Psoas muscle (tissue), 8 donors: Measurements from ENCODE around the gene ACER3. TPM values are rescaled to one million over a fixed set of nuclear protein-coding genes. Genes with fewer than 3 reads are reported as not detected.

Source experiments
- ATAC-seq, 4 donors: fragments of 200-7000 bp; cut with Tn5 transposase; one replicate each; pipeline ENCODE4 v1.9.1; 2020; ENCODE audit warnings: moderate library complexity in 3 of 4, mild to moderate bottlenecking in 2 of 4
- DNase-seq, 2 donors: peaks; one replicate each; pipeline ENCODE4 v3.0.0-alpha.2; 2020
- H3K27ac ChIP-seq: fragments of 200-600 bp; one replicate; pipeline ENCODE4 v1.8.0; 2022
- H3K27me3 ChIP-seq, 3 donors: fragments of 200-600 bp in 1 of 3; one replicate each; pipeline versions ENCODE4 v1.6.1 to v1.8.0; 2013 to 2022; ENCODE audit warnings: low read length in 2 of 3, mild to moderate bottlenecking in 2 of 3, moderate library complexity in 1 of 3; ENCODE audit not compliant: insufficient read depth in 3 of 3
- H3K36me3 ChIP-seq, 2 donors: fragments of 200-600 bp in 1 of 2; one replicate each; pipeline versions ENCODE4 v1.6.1 to v1.8.0; 2013 to 2022; ENCODE audit warnings: low read depth in 1 of 2, mild to moderate bottlenecking in 1 of 2, moderate library complexity in 1 of 2; ENCODE audit not compliant: insufficient read depth in 1 of 2
- H3K4me1 ChIP-seq: fragments of 200-600 bp; one replicate; pipeline ENCODE4 v1.8.0; 2022
- H3K4me3 ChIP-seq: fragments of 200-600 bp; one replicate; pipeline ENCODE4 v1.8.0; 2022; ENCODE audit warnings: mild to moderate bottlenecking
- H3K9me3 ChIP-seq: fragments of 200-600 bp; one replicate; pipeline ENCODE4 v1.8.0; 2022
- CTCF ChIP-seq: fragments of 200-600 bp; IDR thresholded peaks from one replicate; pipeline ENCODE4 v1.8.0; 2022; ENCODE audit warnings: antibody characterized with exemption
- WGBS, 3 donors: extraction: QIAGEN DNeasy Blood & Tissue Kit; methylation state at CpG; one replicate each; pipeline versions ENCODE4 v1.1.6 to v1.1.7; 2013; 5-methylcytosine and 5-hydroxymethylcytosine counted together
- intact Hi-C, 2 donors: fragments of 100-400 bp; cut with DNase I; formaldehyde crosslinking; loops; one replicate each; pipeline versions ENCODE4 v1.11.0 to v1.14.2; 2022
- polyA plus RNA-seq, 3 donors: library from polyadenylated mRNA; stranded (reverse); fragments of 200-250 nt; gene quantifications; one replicate each; pipeline ENCODE4 v1.2.3, GENCODE V29; 2013
- total RNA-seq, 4 donors: library from RNA; stranded (reverse); fragmentation: NEBNext Ultra II Directional in 2 of 4; extraction: Animal tissue kit (Norgen Biotek cat#: 25700) in 2 of 4; gene quantifications; one replicate each; pipeline versions ENCODE4 v1.2.1 to v1.2.4, GENCODE V29; 2021 to 2023
- donor health status: healthy with polysubstance abuse.
- donor health status: DM: no; HTN: no; CAD: no; lungs with moderate emphysema.
- donor health status: Bipolar disorder and iron deficiency.
- donor health status: healthy.
- donor health status: DM: yes; HTN: yes; CAD: no.
- donor health status: DM: no; HTN: no; CAD: no.
- donor health status: DM: no; HTN: no; CAD: no.
- donor health status: DM: yes; HTN: yes; CAD: no.

The ACER3 gene
- total and polyA plus RNA-seq, 7 donors: 0.76 to 6.3 (median 3.4) TPM

GRCh38 chr11:76836613-76837291 is 24.0 kb upstream of the ACER3 start:
- Histone ChIP-seq H3K27ac (no peak overlapping the region), H3K9me3 (no peaks in the 10 kb centered on the region), H3K4me1 (peaks cover 5% of the 10 kb centered on the region), H3K27me3 (peaks cover 0 to 2% (median 0%) of the 10 kb centered on the region in 3 donors), H3K36me3 (no peaks in the 10 kb centered on the region), H3K4me3 (no peak overlapping the region)
- DNase-seq: no peak
- no peak for TF ChIP-seq CTCF
- 56 to 67% (median 61%) methylated on average over 11 of the region's 11 CpGs for WGBS, 3 donors
- intact Hi-C loops: no loop called here
- no peak for ATAC-seq

DNA sequence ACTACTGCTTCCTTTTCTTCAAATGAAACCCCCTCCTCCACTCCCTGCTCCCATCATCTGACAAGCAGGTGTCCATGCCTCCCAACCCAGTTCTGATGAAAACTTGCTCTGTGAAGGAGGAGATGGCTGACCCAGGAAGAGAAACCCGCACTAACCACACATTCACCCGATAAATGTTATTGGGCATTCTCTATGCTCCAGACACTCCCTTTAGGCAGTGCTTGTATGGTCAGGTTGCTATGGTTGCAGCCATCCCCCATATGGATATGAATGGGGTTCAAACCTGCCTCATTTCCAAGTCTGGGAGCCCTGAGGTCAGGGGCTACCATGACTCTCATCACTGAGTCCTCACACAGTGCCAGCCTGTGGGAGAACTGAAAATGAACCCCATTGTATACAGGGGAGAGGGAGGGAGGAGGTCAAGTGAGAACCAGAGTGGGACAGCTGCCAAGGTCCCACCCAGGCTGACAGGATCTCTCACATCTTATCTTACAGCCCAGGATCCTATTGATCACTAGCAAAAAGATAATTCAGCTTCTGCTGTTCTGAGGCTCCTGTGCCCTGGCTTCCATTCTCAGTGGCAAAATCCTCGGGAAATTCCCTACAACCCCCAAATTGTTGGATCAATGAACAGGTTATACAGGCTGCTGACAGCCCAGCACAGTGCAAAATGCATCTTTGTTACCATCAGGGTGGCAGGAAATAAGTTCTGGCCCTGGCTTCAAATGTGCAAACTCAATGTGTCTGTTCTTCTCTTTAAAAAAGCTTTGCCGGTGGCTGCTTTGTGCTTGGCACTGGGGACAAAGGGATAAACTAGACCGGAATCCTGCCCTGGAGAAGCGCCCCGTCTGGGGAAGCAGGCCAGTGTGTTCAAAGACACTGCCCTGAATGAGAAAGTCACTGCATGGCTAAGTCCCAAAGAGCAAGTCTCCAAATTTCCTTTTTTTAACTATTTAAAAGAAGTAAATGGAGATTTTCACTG is 22.7 kb upstream of the ACER3 start:
- H3K27ac ChIP-seq: no peak overlapping the region
- 36 to 38% (median 36%) methylated on average over 7 of the region's 7 CpGs for WGBS, 3 donors

DNA sequence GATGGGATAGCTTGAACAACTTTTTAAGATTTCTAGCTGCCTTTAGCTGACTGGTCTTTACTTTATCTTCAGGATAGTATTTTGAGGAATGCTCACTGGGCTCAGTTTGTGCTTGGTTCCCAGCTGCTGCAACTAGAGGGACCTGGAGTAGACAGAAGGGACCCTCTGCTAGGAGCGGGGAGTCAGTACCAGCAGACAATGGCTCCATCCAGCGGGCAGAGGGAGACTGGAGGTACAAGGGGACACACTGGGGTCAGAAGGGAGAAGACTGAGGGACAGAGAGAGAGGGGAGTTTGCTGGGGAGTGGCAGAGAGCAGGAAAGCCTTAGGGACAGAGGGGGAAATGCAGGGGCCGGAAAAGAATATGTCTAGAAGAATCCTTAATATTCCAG is 22.0 kb upstream of the ACER3 start:
- Histone ChIP-seq H3K9me3 (no peaks in the 10 kb centered on the region), H3K27ac (no peak overlapping the region), H3K27me3 (peaks cover 0 to 2% (median 0%) of the 10 kb centered on the region in 3 donors), H3K4me3 (no peak overlapping the region), H3K36me3 (no peaks in the 10 kb centered on the region), H3K4me1 (peaks cover 5% of the 10 kb centered on the region)
- TF ChIP-seq CTCF: no peak
- 56 to 68% (median 61%) methylated on average over 3 of the region's 3 CpGs for WGBS, 3 donors
- intact Hi-C loops: no loop called here
- ATAC-seq (peak in 1 of 4 donors; percentile 51), DNase-seq (no peak)

More for the DNA sequence above, 22.7 kb upstream of the ACER3 start:
- Histone ChIP-seq H3K27me3 (peaks cover 0 to 2% (median 0%) of the 10 kb centered on the region in 3 donors), H3K36me3 (no peaks in the 10 kb centered on the region), H3K9me3 (no peaks in the 10 kb centered on the region), H3K4me1 (peaks cover 5% of the 10 kb centered on the region), H3K4me3 (no peak overlapping the region)
- ATAC-seq: no peak
- DNase-seq: no peak
- intact Hi-C loops: no loop called here
- no peak for TF ChIP-seq CTCF

GRCh38 chr11:76839311-76839710 is 21.4 kb upstream of the ACER3 start:
- 16 to 19% (median 16%) methylated on average over 1 of the region's 1 CpG for WGBS, 3 donors
- Histone ChIP-seq H3K27me3 (no peaks in the 10 kb centered on the region), H3K9me3 (no peaks in the 10 kb centered on the region), H3K27ac (no peak overlapping the region), H3K4me1 (peaks cover 5% of the 10 kb centered on the region), H3K36me3 (no peaks in the 10 kb centered on the region), H3K4me3 (no peak overlapping the region)
- ATAC-seq: no peak
- no peak for DNase-seq
- no peak for TF ChIP-seq CTCF
- intact Hi-C loops: no loop called here
